GM19193 (cell line): ENCODE results near the gene HCRTR1.

ENCODE experiments used
- POLR2A ChIP-seq: IDR thresholded peaks from 4 replicates; pipeline ENCODE4 v1.6.1; 2011; ENCODE audit not compliant: insufficient read depth, insufficient read length; ENCODE audit errors: extremely low read depth

The HCRTR1 gene

DNA sequence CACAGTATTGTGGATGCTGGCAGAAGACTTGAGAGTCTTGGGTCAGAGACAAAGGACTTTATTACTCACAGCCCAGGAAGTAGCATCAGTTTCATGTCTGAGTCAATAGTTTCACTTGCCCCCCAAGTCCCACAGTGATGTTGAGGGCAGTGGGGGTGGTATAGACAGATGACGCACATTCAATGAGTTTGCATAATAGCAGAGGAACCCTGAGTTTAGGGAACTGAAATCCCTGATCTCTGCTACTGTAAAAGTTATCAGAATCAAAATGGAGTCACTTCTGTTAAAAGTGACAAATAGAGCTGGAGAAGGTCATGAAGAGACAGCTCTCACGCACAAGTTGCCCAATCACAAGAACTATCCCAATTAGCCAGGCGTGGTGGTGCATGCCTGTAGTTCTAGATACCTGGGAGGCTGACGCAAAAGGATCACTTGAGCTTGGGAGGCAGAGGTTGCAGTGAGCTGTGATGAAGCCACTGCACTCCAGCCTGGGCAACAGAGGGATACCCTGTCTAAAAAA is 11.5 kb upstream of the HCRTR1 start:
- no peak for TF ChIP-seq POLR2A

DNA sequence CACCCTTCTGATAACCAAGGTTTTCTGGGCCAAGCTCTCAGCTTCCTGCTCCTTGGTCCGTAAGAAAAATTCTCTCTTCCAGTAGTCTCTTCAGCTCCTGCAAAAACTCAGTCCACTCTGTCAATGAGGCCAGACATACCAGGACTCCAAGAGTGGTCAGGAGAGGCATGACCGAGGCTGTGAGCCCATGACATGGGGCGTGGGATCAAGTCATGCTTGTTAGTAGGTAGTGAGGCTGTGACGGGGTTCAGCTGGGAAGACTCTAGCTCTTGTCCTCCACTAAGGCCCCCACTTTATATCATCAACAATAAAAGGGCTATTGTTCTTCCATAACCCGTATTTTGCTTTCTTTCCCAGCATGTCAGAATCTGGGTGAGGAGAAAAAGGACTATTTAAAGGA is 10.1 kb upstream of the HCRTR1 start:
- TF ChIP-seq POLR2A, result no peak

DNA sequence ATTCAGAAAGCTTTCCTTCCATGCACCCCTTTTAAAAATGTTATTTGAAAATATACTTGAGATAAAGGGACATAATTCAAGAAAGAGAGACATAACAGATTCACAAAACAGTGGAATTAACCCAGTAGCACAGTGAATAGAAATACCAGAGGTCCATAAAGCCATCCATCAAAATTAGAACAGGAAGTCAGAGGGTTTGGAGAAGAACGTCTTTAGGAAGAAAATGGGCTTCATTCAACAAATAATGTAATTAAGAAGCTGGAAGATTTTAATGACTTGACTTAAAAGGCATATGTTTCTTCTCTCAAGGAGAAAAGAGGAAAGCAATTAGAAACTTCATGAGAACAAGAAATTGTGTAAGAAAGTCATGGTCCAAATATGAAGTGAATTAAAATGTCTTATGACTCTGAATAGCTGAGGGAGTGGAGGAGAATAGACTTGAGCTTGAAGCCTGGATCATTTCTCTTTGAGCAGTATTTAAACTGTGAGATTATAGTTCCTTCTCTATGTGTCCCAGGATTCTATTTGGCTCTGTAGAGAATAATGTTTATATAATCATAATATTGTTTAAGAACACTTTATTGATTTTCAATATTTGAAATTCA is 7.9 kb upstream of the HCRTR1 start:
- no peak for TF ChIP-seq POLR2A

DNA sequence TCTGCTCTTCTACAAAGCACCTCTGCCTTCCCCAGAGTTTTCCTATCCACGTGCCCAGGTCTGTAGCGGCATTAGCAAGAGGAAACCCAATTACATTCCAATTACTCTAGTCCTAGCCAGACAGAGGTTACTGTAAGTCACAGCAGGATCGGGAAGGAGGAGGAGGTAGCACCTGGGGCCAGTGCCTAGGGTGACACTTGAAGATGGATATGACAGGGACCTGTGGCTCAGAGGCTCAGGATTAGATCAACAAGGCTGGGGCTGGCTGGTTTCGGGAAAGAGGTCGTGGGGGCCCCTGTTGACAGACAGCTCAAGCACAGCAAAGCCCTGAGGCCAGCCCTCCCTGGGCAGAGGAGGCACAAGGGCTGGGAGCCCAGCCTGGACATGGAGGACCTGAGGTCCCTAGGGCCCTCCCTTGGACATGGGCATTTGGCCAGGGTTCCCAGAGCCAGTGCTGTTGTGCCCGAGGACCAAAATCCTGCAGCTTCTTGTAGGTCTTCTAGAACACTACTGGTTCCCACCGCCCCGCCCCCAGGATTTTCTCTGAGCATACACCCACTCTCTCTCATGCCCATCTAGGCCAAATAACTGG is 3.0 kb upstream of the HCRTR1 start:
- TF ChIP-seq POLR2A, result no peak

DNA sequence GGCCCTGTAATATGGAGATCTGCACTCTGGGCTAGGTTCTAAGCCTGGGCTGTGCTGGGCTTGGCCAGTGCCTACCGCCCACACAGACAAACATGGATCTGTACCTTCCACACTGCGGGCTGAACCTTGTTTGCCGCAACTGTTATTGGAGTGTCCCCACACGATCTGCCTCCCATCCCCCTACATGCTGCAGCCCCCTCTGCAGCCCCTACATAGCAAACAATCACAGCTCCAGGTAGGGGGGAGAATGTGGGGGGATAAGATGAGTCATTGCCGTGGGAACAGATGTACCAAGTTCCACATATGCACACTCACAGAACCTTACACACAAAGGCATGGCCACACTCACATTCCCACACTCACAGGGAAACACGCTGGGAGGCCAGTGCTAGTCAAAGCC is 2.1 kb upstream of the HCRTR1 start:
- TF ChIP-seq POLR2A, result no peak

DNA sequence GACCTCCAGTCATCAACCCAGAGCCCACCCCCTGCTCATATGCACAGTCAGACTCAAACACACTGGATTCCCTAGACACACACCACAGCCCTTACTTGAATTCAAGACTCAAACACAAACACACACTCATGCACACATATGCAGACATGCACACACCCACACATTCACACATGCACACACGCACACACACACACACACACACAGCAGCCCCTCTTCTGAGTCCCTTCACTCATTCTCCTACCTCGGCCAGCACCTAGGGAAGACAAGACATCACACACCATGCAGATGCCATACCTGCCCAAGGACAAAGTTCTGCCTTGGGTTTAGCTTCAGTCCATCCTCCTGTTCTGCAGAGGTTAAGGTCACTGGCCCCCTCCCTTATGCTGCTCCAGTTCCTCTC is 1.6 kb upstream of the HCRTR1 start:
- no peak for TF ChIP-seq POLR2A

DNA sequence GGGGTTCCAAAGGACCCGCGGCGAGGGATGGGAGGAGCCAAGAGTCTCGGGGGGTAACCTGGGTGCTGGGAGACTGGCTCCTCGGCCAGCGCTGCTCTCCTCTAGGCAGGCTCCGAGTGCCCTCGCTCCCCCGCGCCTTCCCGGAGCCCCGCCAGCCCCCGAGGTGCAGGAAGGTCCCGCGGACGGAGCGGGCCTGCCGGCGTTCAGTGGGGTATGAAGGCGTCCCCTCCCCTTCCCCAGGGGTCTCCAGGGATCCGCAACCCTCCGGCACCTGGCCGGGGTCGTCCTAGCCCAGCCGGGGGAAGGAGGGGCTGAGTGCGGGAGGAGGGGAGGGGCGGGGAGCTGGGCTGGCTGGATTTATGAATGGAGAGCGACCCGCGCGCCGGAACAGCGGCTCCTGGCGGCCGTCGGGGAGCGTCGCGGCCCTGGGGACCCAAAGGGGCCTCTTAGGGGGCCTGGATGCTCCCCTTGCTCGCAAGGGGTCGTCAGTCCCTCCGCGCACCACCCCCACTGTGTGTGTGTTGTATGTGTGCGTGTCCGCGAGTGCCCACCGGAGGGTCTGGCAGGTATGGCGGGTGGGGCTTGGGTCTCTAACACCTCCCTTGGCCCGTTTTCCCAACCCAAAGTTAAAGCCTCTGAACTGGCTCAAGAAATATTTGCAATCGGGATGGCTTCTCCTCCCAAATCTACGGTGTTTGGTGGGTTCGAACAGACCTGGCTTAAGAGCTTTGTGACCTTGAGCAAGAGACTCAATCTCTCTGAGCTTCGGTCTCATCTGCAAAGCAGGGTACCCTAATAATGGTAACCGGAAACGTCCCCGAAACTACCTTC is 642 bp downstream of the HCRTR1 start:
- no peak for TF ChIP-seq POLR2A

DNA sequence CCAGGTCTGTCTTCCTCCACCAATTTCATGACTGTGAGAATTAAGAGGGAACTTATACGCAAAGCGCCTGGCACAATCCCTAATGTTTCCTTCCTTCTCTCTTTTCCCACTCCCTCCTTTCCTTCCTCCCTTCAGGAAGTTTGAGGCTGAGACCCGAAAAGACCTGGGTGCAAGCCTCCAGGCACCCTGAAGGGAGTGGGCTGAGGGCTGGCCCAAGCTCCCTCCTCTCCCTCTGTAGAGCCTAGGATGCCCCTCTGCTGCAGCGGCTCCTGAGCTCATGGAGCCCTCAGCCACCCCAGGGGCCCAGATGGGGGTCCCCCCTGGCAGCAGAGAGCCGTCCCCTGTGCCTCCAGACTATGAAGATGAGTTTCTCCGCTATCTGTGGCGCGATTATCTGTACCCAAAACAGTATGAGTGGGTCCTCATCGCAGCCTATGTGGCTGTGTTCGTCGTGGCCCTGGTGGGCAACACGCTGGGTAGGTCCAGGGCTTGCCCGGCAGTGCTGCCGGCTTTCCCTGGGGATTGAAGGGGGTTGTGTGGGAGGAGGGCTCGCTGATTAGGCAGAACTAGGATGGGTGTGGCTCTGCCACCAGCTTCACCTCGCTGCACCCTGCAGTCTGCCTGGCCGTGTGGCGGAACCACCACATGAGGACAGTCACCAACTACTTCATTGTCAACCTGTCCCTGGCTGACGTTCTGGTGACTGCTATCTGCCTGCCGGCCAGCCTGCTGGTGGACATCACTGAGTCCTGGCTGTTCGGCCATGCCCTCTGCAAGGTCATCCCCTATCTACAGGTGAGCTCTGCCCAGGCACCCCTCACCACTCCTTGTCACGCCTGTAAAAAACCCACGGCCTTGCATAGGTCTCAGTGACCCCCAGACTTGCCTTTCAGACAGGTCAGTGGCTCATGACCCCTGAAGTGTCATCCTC is 1.7 kb downstream of the HCRTR1 start:
- TF ChIP-seq POLR2A, result no peak

DNA sequence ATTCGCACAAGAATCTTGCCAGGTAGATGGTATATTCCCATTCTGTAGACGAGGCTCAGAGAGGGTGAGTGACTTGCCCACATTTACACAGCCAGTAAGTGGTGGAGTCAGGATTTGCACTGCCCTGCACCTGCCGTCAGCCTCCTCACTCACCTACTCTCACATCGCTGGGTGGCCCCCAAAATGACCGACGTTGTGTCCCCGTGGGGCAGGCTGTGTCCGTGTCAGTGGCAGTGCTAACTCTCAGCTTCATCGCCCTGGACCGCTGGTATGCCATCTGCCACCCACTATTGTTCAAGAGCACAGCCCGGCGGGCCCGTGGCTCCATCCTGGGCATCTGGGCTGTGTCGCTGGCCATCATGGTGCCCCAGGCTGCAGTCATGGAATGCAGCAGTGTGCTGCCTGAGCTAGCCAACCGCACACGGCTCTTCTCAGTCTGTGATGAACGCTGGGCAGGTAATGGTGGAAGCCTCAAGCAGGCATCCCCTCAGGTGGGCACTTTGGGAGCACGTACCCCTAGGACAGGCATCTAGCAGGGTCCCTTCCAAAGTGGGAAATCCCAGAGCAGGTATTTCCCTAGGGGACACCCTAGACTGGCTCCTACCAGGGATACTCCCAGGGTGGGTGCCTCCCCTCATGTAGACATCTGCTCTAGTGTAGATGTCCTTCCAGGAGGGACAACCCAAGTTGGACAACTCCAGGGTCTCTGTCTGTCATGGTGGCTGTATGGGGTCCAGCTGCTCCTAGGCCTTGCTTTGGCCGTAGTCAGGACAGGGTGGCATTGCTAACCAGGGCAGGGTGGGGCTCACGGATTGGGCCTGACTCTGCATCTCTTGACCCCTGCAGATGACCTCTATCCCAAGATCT is 3.4 kb downstream of the HCRTR1 start:
- TF ChIP-seq POLR2A, result no peak

DNA sequence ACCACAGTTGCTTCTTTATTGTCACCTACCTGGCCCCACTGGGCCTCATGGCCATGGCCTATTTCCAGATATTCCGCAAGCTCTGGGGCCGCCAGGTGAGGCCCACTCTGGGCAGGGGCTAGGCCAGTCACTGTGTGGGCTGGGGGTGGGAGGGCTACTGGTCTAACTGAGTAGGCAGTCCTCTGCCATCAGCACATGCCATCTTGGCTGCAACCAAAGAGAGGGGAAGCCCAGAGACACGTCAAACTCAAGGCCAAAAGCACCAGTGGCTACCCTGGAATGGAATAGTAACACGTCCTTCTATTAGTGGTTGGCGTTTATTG is 4.0 kb downstream of the HCRTR1 start:
- TF ChIP-seq POLR2A, result no peak

DNA sequence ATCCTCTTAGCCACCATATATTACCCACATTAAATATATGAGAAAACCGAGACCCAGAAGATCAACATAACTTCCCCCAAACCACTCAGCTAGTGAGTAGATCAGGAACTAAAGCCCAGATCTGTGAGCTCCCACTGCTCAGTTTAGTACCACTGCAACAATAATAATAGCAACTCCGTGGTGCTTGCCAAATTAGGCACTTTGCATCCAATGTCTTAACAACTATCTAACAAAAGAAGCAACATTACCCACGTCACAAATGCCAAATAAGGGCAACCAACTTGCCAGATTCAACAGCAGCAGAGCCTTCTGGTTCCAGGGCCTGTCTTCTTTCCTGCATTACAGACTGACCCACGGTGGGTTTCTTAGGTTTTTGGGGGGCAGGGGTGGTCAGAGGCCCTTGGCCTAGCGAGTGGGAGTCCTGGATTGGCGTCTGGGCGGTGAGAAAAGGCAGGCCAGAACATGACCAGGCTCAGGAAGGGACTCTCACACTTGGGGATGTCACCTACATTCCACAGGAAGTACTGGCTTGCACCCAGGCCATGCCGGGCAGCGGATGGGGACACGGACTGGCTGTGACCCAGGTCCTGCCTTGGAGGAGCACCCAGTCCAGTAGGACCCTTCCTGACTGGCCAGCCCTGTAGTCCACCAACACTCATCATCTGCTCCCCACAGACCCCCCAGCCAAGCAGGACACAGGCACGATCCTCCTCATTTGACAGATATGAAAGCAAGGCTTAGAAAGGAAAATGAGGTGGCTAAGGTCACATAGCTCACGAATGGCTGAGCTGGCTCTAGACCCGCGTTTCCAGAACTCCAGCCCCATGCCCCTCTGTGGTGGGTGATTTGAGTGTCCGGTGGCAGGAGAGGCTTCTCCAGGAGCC is 4.6 kb downstream of the HCRTR1 start:
- no peak for TF ChIP-seq POLR2A

DNA sequence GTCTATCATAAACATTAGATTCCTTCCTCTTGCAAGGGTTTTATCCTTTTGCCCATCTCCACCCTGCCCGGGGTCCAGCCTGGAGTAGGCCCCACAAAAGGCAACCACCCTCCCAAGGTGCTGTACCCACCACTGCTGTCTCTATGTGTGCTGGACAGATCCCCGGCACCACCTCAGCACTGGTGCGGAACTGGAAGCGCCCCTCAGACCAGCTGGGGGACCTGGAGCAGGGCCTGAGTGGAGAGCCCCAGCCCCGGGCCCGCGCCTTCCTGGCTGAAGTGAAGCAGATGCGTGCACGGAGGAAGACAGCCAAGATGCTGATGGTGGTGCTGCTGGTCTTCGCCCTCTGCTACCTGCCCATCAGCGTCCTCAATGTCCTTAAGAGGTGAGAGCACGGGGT is 5.9 kb downstream of the HCRTR1 start:
- no peak for TF ChIP-seq POLR2A

DNA sequence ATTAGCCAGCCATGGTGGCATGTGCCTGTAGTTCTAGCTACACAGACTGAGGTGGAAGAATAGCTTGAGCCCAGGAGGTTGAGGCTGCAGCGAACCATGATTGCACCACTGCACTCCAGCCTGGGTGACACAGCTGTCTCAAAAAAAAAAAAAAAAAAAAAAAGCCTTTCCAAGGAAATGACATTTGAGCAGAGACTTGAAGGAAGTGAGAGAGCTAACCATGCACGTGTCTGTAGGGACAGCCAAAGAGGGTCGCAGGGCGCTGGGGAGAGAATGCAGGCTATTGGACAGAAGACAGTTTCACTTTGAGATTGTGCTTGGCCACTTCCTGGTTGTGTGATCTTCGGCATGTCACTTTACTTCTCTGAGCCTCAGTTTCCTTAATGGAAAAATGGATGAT is 6.8 kb downstream of the HCRTR1 start:
- no peak for TF ChIP-seq POLR2A

DNA sequence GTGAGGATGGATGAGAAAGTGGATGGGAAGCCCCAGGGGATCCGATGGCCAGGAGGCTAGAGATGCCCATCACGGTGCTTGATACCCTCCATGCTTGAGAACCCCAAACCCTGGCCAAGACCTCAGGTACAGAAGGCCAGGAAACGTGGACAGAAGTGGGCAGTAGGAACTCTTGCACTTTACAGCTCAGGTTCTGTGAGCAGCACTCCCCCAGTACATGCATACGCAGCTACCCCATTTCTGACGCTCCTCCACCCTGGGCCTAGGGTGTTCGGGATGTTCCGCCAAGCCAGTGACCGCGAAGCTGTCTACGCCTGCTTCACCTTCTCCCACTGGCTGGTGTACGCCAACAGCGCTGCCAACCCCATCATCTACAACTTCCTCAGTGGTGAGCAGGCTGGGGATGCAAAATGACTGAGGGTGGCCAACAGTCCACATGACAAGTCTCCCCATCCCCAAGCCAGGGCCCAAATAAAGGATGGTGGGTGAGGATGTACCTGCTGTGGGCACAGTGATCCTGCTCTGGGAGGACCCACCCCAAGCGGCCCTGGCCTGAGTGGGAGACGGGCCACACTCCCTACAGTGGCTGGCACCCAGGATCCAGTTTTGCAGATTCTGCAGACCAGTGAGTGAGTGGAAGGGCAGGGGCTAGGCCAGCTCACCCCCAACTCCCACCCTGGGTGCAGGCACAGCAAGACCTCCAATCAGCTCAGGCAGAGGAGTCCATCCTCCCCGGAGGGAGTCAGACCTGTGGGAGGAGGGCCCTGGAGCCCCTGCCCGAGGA is 7.4 kb downstream of the HCRTR1 start:
- TF ChIP-seq POLR2A, result no peak
